HG03175 (cell line): ENCODE measurements around the gene HPSE.

Source experiments
- ATAC-seq: cut with Tn5 transposase; IDR thresholded peaks from one replicate; pipeline ENCODE4 v1.9.1; 2021; ENCODE audit warnings: mild to moderate bottlenecking, moderate library complexity; ENCODE audit not compliant: unreplicated experiment

HPSE gene

GRCh38 chr4:83250687-83251446 lies 83.8 kb downstream of the HPSE start:
- no peak for ATAC-seq

- no peak for ATAC-seq
Observed at GRCh38 chr4:83248486-83248885, 86.2 kb downstream of the HPSE start.

DNA sequence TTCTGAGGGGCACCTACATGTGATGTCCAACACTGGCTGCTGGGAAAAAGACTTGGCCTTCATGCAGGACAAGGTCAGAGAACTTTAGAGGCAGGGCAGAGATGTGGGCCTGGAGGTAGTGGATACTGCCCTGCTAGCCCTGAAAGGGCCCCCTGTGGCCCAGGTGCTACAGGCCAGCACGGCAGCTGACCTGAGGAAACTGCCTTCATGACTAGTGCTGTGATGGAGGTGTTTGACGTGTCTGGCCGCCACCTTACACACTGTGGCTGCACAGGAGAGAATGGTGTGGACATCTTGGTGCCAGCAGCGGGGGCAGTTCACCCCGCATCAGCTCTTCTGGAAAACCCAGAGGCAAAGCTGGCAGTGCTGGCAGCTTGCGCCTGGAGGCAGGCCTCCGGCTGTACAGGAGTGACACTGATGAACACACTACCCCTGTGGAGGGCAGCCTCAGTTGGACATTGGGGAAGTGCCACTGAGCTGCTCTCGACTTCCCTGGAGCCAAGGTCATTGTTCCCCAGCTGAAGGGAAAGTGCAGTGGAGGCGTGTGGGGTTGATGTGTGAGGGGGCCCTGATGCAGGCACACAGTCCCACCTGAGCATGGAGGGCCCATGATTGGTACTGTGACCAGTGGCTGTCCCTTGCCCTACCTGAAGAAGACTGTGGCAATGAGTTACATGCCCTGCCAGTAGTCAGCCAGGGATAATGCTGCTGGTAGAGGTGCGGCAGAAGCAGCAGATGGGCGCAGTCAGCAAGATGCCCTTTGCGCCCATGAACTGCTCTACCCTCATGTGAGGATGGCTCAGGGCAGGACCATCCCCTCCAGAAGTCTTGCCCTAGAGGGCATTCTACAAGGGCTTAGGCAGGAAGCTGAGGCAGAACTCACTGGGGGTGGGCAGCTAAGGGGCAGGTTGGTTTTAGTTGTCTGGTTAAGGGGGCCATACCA lies 87.0 kb downstream of the HPSE start:
- no peak for ATAC-seq
